Bronchial epithelial cell (primary cell): ENCODE data around the gene SEC24C. TPM values are rescaled to one million over a fixed set of nuclear protein-coding genes. Genes with fewer than 3 reads are reported as not detected.
"Not testable (repeated sequence)": the region's sequence is repeated elsewhere in the genome, so short reads cannot be mapped to it uniquely, and the experiment has no call there.

Experiments used
- DNase-seq: peaks from one replicate; pipeline ENCODE4 v3.0.0-alpha.2; 2010; ENCODE audit warnings: low read depth
- FAIRE-seq: peaks from 2 replicates; lab custom pipeline; 2011; peaks lifted over from hg19 to GRCh38; lab: Jason Lieb, UNC
- H3K27me3 ChIP-seq: 2 replicates; pipeline ENCODE4 v1.5.1; 2011; ENCODE audit warnings: low read length; ENCODE audit not compliant: control insufficient read depth, insufficient read depth
- H3K36me3 ChIP-seq: 2 replicates; pipeline ENCODE4 v1.5.1; 2011; ENCODE audit warnings: low read length; ENCODE audit not compliant: control insufficient read depth, insufficient read depth
- H3K4me3 ChIP-seq: 2 replicates; pipeline ENCODE4 v1.5.1; 2011; ENCODE audit warnings: mild to moderate bottlenecking, low read depth, low read length, control low read depth
- CTCF ChIP-seq: IDR thresholded peaks from 2 replicates; pipeline ENCODE4 v1.5.1; 2011; ENCODE audit warnings: mild to moderate bottlenecking, moderate library complexity, low read length, control low read depth, inconsistent platforms; ENCODE audit not compliant: insufficient read depth, severe bottlenecking
- total RNA-seq: library from RNA; depleted of rRNA; stranded (reverse); fragments of >200 nt; gene quantifications from 2 replicates; pipeline ENCODE4 v1.2.1, GENCODE V29; 2014

SEC24C gene
- total RNA-seq, 1 donor from 2014 or later: 55.0 TPM

- no peak for TF ChIP-seq CTCF
- peaks cover 44% of the 10 kb centered on the region for H3K36me3 ChIP-seq
- no peaks in the 10 kb centered on the region for H3K27me3 ChIP-seq
- DNase-seq: no peak
- FAIRE-seq: no peak
- no peak overlapping the region for H3K4me3 ChIP-seq
Observed at GRCh38 chr10:73790886-73791625, 46.9 kb downstream of the SEC24C start.

GRCh38 chr10:73791871-73792400, 47.8 kb downstream of the SEC24C start:
- FAIRE-seq (no peak), DNase-seq (no peak)
- TF ChIP-seq CTCF: no peak
- Histone ChIP-seq H3K4me3 (no peak overlapping the region), H3K27me3 (no peaks in the 10 kb centered on the region), H3K36me3 (peaks cover 48% of the 10 kb centered on the region)

GRCh38 chr10:73793456-73793855, 49.3 kb downstream of the SEC24C start:
- Histone ChIP-seq H3K4me3 (no peak overlapping the region), H3K36me3 (peaks cover 52% of the 10 kb centered on the region), H3K27me3 (no peaks in the 10 kb centered on the region)
- TF ChIP-seq CTCF: no peak
- FAIRE-seq (no peak), DNase-seq (no peak)

GRCh38 chr10:73795491-73795890, 51.3 kb downstream of the SEC24C start:
- FAIRE-seq, H3K4me3 ChIP-seq, H3K27me3 ChIP-seq, DNase-seq: not testable (repeated sequence)
- H3K36me3 ChIP-seq: peaks cover 47% of the 10 kb centered on the region

- not testable (repeated sequence) for FAIRE-seq, H3K4me3 ChIP-seq, DNase-seq, H3K27me3 ChIP-seq
- peaks cover 48% of the 10 kb centered on the region for H3K36me3 ChIP-seq
Observed at GRCh38 chr10:73796035-73796434, 51.9 kb downstream of the SEC24C start.

- H3K36me3 ChIP-seq: peaks cover 46% of the 10 kb centered on the region
- DNase-seq: no peak
- H3K4me3 ChIP-seq: no peak overlapping the region
- H3K27me3 ChIP-seq: no peaks in the 10 kb centered on the region
- no peak for FAIRE-seq
- TF ChIP-seq CTCF: no peak
Observed at GRCh38 chr10:73796766-73797165, 52.6 kb downstream of the SEC24C start.
